Stimulated activated naive CD4-positive, alpha-beta T cell treated with Interleukin-2 at 50 U/mL for 16 hours (primary cell): ENCODE data around the gene HLA-G.
"Not testable (repeated sequence)": the region's sequence is repeated elsewhere in the genome, so short reads cannot be mapped to it uniquely, and the experiment has no call there.

Experiments used
- DNase-seq: peaks from one replicate; lab custom pipeline; 2025; lab: John Stamatoyannopoulos, UW

HLA-G gene

DNA sequence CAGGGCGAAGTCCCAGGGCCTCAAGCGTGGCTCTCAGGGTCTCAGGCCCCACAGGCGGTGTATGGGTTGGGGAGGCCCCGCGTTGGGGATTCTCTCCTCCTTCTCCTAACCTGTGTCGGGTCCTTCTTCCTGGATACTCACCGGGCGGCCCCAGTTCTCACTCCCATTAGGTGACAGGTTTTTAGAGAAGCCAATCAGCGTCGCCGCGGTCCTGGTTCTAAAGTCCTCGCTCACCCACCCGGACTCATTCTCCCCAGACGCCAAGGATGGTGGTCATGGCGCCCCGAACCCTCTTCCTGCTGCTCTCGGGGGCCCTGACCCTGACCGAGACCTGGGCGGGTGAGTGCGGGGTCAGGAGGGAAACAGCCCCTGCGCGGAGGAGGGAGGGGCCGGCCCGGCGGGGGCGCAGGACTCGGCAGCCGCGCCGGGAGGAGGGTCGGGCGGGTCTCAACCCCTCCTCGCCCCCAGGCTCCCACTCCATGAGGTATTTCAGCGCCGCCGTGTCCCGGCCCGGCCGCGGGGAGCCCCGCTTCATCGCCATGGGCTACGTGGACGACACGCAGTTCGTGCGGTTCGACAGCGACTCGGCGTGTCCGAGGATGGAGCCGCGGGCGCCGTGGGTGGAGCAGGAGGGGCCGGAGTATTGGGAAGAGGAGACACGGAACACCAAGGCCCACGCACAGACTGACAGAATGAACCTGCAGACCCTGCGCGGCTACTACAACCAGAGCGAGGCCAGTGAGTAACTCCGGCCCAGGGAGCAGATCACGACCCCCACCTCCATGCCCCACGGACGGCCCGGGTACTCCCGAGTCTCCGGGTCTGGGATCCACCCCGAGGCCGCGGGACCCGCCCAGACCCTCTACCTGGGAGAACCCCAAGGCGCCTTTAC is at the start of gene HLA-G:
HLA-G (plus strand) TSS at position 247 of the 892 bp plus-strand sequence; CDS start at position 267, 20 bp downstream.
- DNase-seq: no peak

GRCh38 chr6:29780019-29780698 is 47.5 kb upstream of the HLA-G start:
- not testable (repeated sequence) for DNase-seq

GRCh38 chr6:29789176-29789575 is 38.4 kb upstream of the HLA-G start:
- no peak for DNase-seq

DNA sequence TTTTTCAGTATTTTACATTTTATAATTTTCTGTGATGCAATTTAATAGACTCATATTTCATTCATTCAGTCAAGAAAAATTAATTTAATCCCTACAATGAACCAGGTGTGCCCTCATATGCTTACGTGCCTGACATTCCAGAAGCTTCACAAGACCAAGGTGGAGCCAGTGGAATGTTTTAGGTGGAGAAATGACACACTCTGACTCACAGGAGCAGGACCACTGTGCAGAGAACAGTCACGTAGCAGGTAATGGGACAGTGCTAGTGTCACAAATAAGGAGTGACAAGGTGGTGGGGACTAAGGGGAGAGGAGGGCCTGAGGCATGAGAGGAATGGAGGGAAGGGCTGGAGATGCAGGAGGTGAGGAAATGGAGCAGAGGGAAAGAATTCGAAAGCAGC is 37.0 kb upstream of the HLA-G start:
- DNase-seq: no peak

- DNase-seq: no peak
Measured at GRCh38 chr6:29791162-29791561, 36.5 kb upstream of the HLA-G start.

DNA sequence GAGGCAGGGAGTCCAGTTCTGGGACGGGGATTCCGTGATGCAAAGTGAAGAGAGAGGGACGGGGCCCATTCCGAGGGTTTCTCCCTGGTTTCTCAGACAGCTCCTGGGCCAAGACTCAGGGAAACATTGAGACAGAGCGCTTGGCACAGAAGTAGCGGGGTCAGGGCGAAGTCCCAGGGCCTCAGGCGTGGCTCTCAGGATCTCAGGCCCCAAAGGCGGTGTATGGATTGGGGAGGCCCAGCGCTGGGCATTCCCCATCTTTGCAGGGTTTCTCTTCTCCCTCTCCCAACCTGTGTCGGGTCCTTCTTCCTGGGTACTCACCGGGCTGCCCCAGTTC is 35.9 kb upstream of the HLA-G start:
- DNase-seq: no peak

- DNase-seq: peak; percentile 67
Measured at GRCh38 chr6:29792123-29793035, 35.2 kb upstream of the HLA-G start.

DNA sequence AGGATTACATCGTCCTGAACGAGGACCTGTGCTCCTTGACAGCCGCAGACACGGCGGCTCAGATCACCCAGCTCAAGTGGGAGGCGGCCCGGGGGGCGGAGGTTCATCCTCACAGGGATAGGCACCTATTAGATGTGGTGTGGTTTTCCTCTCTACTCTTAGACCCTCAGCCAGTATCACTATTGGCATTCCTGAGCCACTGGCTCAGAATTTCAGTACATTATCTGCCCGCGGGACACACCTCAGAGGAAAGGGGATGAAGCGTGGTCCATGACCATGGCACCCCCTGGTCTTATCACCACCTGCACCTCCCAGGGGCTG is 34.6 kb upstream of the HLA-G start:
- DNase-seq: no peak

GRCh38 chr6:29793796-29794195 is 33.8 kb upstream of the HLA-G start:
- no peak for DNase-seq

- no peak for DNase-seq
Measured at GRCh38 chr6:29796026-29796425, 31.6 kb upstream of the HLA-G start.

GRCh38 chr6:29797135-29797534 is 30.5 kb upstream of the HLA-G start:
- no peak for DNase-seq

GRCh38 chr6:29797966-29798365 is 29.7 kb upstream of the HLA-G start:
- no peak for DNase-seq

DNA sequence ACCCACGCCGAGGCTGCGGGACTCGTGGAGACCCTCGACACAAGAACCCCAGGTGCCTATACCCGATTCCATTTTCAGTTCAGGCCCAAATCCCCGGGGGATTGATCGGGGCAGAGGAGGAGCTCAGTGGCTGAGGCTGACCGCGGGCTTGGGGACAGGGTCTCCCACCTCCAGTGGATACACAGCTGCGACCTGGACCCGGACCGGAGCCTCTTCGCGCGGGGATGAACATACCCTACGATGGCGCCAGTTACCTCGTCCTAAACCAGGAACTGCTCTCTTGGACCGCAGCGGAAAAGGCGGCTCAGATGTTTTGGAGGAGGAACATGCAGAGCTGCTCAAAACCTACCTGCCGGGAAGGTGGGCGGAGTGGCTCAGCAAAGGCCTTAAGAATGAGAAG is 27.4 kb upstream of the HLA-G start:
- no peak for DNase-seq

GRCh38 chr6:29806387-29806786 is 21.2 kb upstream of the HLA-G start:
- DNase-seq: no peak

- DNase-seq: no peak
Measured at GRCh38 chr6:29809249-29809648, 18.4 kb upstream of the HLA-G start.

- DNase-seq: no peak
Measured at GRCh38 chr6:29810371-29810770, 17.3 kb upstream of the HLA-G start.

DNA sequence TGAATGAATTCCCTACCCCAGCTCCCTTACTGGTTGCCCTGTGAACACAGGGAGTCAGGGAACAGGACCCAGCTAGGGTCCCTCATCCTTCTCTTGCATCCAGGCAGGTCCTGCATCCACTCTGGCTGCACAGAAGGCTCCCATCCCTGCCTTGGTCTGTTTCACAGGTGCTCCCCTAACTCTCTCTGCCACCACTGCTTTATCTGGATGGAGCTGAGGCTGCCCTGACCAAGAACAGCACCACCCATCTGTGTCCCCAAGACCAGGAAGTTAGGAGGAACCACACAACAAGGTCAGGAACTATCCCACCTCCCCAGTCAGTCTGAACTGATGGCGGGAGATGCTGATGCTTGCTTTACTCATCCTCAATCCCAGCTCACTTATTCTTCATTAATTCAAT is 16.2 kb upstream of the HLA-G start:
- no peak for DNase-seq

- DNase-seq: no peak
Measured at GRCh38 chr6:29813066-29813465, 14.6 kb upstream of the HLA-G start.

DNA sequence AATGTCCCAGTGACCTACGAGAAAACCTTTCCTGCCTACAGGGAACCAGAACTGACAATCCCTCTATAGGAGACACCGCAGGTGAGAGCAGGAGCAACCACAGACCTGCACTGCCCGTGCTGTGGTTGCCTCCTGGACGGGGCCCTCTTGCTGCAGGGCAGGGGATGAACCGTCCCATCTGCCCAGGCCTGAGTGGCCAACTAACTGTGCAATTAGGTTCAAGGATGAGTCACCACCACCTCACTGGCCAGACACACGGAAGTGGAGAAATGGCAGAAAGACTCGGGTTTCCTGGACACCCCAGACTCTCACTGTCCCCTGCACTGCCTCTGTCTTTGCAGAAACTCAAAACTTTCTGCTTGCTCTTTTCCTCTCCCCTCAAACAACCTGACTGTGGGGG is 13.8 kb upstream of the HLA-G start:
- no peak for DNase-seq

- no peak for DNase-seq
Measured at GRCh38 chr6:29814379-29815117, 13.1 kb upstream of the HLA-G start.

GRCh38 chr6:29815118-29815750 is 12.4 kb upstream of the HLA-G start:
- DNase-seq: no peak
